Pons (tissue), 1 donor: Measurements from ENCODE around the gene BAAT.

Experiments used
- DNase-seq: peaks from one replicate; pipeline ENCODE4 v3.0.0-alpha.2; 2016; ENCODE audit warnings: low spot score

BAAT gene

GRCh38 chr9:101398068-101398929 lies 13.5 kb upstream of the BAAT start, which contains the start of the genes MRPL50 and ZNF189:
Gene MRPL50, minus strand, starts transcription at chr9:101398618. Its CDS starts 26 bp downstream, at chr9:101398592.
Gene ZNF189, plus strand, starts transcription at chr9:101398851. Its CDS starts 306 bp downstream, at chr9:101399157.
- DNase-seq: peak; percentile 100

- DNase-seq: no peak
Measured at GRCh38 chr9:101397746-101398067, 12.9 kb upstream of the BAAT start.

GRCh38 chr9:101394687-101395086 lies 9.9 kb upstream of the BAAT start:
- no peak for DNase-seq

GRCh38 chr9:101393135-101393534 lies 8.3 kb upstream of the BAAT start:
- DNase-seq: no peak

- peak; percentile 62 for DNase-seq
Measured at GRCh38 chr9:101388507-101388993, 3.7 kb upstream of the BAAT start.

GRCh38 chr9:101387871-101388506 lies 3.2 kb upstream of the BAAT start:
- DNase-seq: peak; percentile 79

GRCh38 chr9:101383361-101383760 lies 1.4 kb downstream of the BAAT start:
- no peak for DNase-seq

- DNase-seq: no peak
Measured at GRCh38 chr9:101381833-101382342, 2.9 kb downstream of the BAAT start.

GRCh38 chr9:101381118-101381517 lies 3.7 kb downstream of the BAAT start:
- no peak for DNase-seq

- DNase-seq: no peak
Measured at GRCh38 chr9:101380295-101380694, 4.5 kb downstream of the BAAT start.

GRCh38 chr9:101376111-101376848 lies 8.5 kb downstream of the BAAT start:
- no peak for DNase-seq

GRCh38 chr9:101375546-101375945 lies 9.3 kb downstream of the BAAT start:
- no peak for DNase-seq

- DNase-seq: no peak
Measured at GRCh38 chr9:101372327-101373118, 12.3 kb downstream of the BAAT start.

- DNase-seq: no peak
Measured at GRCh38 chr9:101371813-101372212, 13.0 kb downstream of the BAAT start.

GRCh38 chr9:101369884-101370531 lies 14.8 kb downstream of the BAAT start:
- DNase-seq: no peak

- DNase-seq: no peak
Measured at GRCh38 chr9:101369286-101369685, 15.5 kb downstream of the BAAT start.

GRCh38 chr9:101367323-101367722 lies 17.5 kb downstream of the BAAT start:
- DNase-seq: no peak

- no peak for DNase-seq
Measured at GRCh38 chr9:101366038-101366756, 18.6 kb downstream of the BAAT start.

GRCh38 chr9:101365181-101365580 lies 19.6 kb downstream of the BAAT start:
- DNase-seq: no peak

GRCh38 chr9:101362450-101362849 lies 22.4 kb downstream of the BAAT start:
- no peak for DNase-seq
